GM23248 (cell line): ENCODE data around the gene GPR17.

Experiments
- EZH2 ChIP-seq: fragments of 200-600 bp; sonication (generic); IDR thresholded peaks from 2 replicates; pipeline ENCODE4 v1.6.1; 2018; ENCODE audit warnings: antibody characterized with exemption, mild to moderate bottlenecking; ENCODE audit not compliant: insufficient read depth, poor library complexity, severe bottlenecking
- EZH2phosphoT487 ChIP-seq: fragments of 200-600 bp; sonication (generic); IDR thresholded peaks from 2 replicates; pipeline ENCODE4 v1.6.1; 2018; ENCODE audit warnings: antibody characterized with exemption, moderate library complexity, mild to moderate bottlenecking, low read depth; ENCODE audit not compliant: insufficient read depth

GRCh38 chr2:127641133-127641532, 4.8 kb upstream of the GPR17 start:
- TF ChIP-seq EZH2 (no peak), EZH2phosphoT487 (no peak)
